Measurements from ENCODE around the gene LPO.

The LPO gene

GRCh38 chr17:58229881-58230280 is 8.5 kb upstream of the LPO start:
- DNase-seq = no peak

DNA sequence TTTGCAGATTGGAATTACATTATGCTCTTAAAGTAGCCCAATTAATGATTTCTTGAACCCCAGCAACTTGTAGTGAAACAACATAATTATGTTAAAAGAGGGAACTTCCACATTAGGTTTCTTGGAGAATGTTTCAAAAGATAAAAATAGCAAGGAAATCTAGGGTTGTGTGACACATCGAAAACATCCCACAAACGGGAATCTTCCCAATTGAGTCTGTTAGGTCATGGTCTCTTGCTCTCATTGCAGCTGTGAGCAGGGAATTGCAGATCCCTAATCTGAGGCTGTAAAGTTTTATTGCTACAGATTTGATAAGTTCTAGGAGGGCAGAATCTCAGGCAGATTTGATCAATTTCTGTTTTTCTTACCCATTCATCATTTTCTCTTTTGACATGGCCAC is 6.7 kb upstream of the LPO start:
- no peak for DNase-seq

DNA sequence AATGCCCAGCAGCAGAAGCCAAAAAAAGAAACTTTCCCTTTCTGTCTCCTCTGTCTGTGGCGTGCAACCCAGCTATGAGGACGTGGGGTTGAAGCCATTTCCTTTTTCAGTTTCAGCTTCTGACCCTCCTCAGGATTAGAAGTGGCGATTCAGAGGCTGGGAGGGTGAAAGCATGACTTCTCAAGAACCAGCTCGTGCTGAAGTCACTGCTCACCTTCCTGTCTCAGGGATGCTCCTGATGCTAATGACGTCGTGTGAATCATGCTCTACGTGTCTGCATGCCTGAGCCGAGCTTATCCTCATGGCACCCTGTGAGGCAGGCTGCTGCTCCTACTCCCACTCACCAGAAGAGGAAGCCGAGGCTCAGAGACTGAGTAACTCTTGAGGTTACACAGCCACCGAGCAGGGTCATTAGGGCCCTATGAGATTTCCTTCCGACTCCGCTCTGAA is 5.7 kb upstream of the LPO start:
- no peak for DNase-seq

- DNase-seq = no peak
Observed at GRCh38 chr17:58233543-58233942, 4.8 kb upstream of the LPO start.

- no peak for DNase-seq
Observed at GRCh38 chr17:58234512-58234911, 3.9 kb upstream of the LPO start.

DNA sequence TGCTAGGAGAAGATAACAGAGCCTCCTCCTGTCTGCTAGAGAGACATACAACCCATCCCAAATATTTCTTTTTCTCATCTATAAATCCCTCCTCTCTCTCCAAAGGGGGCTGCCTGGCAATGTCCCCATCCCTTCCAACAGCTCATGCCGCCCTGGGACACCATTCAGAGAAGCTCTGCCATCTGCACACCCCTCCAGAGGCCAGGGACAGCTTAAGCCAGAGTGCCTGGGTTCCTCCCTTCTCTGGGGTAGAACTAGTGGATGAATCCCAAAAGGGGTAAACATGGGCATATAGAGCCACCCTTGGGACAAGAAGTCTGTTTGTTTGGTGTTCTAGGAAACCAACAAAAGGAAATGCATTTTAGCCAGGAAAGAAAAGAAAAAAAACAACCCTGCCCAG is 2.6 kb upstream of the LPO start:
- no peak for DNase-seq

DNA sequence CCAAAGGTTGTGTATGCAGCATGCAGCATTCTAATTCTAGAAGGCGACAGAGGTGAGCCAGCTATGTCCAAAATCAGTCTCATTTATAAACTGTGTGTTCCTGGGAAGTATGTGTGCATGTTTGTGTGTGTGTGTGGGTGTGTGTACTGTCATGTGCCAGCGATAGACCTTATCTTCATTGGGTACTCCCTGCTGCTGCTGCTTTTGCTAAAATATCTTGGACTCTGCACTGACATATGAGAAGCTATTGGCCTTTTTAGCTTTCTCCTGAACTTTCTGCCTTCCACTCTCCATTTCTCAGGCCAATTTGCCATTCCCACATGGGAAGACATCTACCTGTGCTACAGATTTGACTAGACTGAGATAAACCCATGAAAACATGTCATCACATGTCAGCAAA is 2.0 kb upstream of the LPO start:
- no peak for DNase-seq

DNA sequence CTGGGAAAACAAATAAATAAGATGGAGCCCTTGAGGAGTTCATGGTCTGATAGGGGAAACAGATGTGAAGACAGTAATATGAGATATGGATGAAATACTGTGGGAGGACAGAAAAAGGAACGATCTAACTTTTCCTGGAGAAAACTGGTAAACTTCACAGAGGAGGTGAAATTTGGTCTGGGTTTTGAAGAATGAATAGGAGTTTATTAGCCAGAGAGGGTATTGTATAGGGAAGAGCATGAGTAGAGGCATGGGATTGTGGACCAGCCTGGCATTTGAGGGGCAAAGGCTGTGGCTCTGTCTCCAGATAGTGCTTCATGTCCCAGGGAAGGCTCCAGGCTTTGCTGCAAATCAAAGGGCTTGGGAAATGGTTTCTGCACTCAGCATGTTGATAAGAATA is 1.6 kb downstream of the LPO start:
- DNase-seq = no peak

GRCh38 chr17:58242171-58242784 is 3.9 kb downstream of the LPO start:
- DNase-seq = no peak

GRCh38 chr17:58244963-58245362 is 6.6 kb downstream of the LPO start:
- DNase-seq = no peak

GRCh38 chr17:58245428-58246103 is 7.2 kb downstream of the LPO start:
- DNase-seq = no peak

DNA sequence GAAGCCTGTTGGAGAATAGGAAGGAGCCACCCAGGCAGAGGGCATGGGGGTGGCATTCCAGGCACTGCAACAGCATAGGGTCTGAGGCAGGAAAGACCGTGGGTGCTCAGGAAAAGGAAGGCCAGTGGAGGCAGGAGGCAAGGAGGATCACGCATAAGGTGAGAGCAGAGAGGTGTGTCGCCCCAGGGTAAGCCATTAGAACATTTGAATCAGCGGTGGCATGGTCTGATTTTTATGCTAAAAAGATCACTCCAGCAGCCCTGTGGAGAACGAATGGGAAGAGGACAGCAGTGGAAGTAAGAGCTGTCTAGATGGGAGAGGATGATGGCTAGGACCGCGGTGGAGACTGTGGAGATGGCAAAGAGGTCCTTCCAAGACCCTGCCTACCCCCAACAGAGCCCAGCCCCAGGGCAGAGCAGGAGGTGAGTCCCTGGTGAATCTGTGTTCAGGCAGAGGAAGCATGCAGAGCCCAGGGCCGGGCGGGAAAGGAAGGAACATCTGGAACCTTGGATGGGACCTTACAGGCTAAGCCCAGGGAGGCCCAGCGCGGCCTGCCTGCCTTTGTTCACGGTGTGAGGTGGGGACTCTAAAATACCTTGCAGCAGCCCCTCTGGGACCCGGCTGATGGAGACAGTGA is 7.8 kb downstream of the LPO start:
- no peak for DNase-seq

- DNase-seq = no peak
Observed at GRCh38 chr17:58246781-58247180, 8.4 kb downstream of the LPO start.

GRCh38 chr17:58247511-58248363 is 9.4 kb downstream of the LPO start:
- DNase-seq = no peak

- DNase-seq = no peak
Observed at GRCh38 chr17:58248955-58249269, 10.5 kb downstream of the LPO start.

GRCh38 chr17:58249270-58250133 is 11.1 kb downstream of the LPO start:
- no peak for DNase-seq

DNA sequence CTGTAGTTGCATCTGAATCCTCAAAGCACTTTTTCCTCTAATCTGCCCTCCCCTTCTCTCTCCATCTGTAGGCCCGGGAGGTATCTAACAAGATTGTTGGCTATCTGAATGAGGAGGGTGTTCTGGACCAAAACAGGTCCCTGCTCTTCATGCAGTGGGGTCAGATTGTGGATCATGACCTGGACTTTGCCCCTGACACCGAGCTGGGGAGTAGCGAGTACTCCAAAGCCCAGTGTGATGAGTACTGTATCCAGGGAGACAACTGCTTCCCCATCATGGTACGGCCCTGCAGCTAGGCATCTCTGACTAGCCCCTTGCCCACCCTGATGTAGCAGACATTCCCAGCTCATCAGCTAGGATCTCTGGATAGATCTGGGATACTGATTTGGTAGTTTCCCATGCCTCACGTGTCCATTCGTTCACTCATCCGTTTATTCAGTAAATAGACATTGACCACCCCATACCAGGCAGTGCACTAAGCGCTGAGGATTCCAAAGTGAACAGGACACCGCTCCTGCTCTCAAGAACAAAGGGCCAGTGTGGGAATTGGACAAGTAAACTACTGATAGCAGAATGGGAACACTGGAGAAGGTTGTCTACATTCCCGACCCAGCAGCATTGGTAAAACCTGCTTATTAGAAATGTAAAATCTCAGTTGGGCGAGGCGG is 12.1 kb downstream of the LPO start:
- DNase-seq = no peak

DNA sequence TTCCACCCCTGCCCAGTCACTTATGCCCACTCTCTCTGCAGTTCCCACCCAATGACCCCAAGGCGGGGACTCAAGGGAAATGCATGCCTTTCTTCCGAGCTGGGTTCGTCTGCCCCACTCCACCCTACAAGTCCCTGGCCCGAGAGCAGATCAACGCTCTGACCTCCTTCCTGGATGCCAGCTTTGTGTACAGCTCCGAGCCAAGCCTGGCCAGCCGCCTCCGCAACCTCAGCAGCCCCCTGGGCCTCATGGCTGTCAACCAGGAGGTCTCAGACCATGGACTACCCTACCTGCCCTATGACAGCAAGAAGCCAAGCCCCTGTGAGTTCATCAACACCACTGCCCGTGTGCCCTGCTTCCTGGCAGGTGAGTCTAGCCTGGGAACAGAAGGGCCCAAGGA is 13.8 kb downstream of the LPO start:
- no peak for DNase-seq

DNA sequence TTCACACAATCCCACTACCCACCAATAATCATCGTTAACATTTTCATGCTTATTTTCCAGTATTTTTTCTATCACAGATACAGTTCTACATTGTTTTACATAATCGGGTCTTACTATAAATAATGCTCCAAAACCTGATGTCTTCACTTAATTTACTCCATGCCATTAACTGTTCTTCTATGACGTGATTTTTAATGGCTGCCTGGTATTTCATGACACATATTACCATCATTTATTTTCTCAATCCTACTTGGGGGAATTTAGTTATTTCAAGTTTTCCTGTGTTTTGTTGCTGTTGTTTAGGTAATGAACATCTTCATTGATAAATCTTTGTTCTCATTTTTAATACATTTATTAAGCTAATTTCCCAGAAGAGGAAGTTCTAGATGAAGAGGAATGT is 14.7 kb downstream of the LPO start:
- no peak for DNase-seq

GRCh38 chr17:58254803-58255202 is 16.4 kb downstream of the LPO start:
- no peak for DNase-seq

GRCh38 chr17:58262149-58262548 is 23.8 kb downstream of the LPO start:
- no peak for DNase-seq

DNA sequence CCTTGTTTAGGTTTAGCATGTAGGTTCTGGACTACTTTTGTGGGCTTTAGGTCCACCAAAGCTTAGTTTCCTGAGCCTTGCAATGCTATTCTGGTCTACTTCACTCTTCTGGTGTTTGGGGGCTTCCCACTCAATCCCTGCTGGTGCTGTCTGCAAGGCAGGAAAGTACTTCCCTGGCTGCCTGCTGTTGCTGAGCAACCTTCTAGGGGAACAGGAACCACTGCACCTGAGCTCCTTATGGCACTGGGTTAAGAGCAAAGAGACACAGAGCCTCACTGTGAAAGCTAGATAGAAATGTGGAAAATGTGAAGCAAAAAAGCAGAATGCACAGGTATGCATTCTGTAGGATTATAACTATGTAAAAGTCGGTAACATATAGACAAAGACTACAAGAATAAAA is 25.4 kb downstream of the LPO start:
- no peak for DNase-seq

Measured in SHP77 treated with DMSO at 0.1 percent for 48 hours (cell line).